Activated CD8-positive, alpha-beta memory T cell treated with anti-CD3 and anti-CD28 coated beads, Interleukin-2, amount 50 U/mL, for 1 hour (primary cell): ENCODE results near the gene OR56A5.
"Not testable (repeated sequence)": the region's sequence is repeated elsewhere in the genome, so short reads cannot be mapped to it uniquely, and the experiment has no call there.

Experiments
- DNase-seq: peaks from one replicate; pipeline ENCODE4 v3.0.0-alpha.2; 2020; ENCODE audit errors: extremely low read depth

OR56A5 gene

DNA sequence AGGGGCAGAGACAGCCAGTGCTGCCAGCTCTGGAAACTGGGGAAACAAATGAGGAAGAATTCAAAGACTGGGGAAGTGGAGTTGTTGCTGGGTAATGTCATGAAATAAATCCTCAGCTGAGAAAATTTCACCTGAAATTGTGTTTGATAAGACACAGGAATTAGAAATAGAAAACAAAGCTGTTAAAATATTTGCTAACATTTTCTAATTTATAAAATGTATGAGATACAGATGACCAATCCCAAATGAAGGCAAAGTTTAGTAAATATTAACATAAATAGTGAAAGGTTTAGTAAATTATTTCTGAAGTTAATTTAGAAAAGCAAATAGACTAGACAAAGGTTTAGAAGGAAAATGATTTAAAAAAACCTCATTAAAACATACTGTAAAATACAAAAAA is at the start of gene OR56A5:
OR56A5 (minus strand) TSS at position 101 of the 400 bp plus-strand sequence; CDS start at position 101, 0 bp downstream.
- DNase-seq, result no peak

DNA sequence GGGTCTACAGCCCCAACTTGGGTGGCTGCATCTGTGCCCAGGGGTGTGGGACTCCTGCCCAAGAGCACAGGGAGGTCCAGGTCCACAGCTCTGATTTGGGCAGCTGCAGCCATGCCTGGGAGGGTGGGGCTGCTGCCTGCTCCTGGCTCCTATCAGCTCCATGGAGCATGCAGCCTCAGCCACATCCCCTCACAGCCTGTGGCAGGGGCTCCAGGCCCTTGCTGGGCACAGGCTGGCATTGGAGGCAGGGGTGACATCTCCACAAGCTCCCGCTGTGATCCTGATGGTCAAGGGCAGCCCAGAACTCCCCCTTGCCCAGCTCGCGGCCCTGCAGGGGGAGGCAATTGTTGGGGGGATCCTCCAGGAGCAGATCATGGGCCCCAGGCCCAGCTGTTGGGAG is 44.7 kb upstream of the OR56A5 start:
- DNase-seq, result no peak

GRCh38 chr11:6012035-6012668 is 43.9 kb upstream of the OR56A5 start:
- no peak for DNase-seq

- no peak for DNase-seq
Measured at GRCh38 chr11:6006846-6007245, 38.6 kb upstream of the OR56A5 start, which contains the start of gene OR56A4. Gene OR56A4 (minus strand): TSS chr11:6006946. CDS start chr11:6002992, 3,954 bp downstream.

DNA sequence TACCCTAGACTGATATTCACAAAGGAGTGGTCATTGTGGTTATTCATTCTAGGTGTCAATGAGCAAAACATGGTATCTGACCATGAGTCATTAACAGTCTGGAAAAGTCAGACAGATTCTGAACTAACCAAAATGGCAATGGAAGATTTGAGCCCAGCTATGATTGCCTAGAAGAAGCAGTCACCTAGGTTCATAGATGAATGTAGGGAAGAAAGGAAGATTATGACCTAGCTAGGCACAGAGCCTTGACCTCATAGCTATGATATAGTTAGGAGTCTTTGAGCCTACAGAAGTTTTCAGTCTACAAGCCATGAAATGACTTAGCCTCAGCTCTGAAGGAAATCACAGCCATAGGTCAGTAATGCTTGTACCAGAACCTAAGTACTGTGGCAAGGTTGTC is 38.1 kb upstream of the OR56A5 start:
- no peak for DNase-seq

- DNase-seq, result no peak
Measured at GRCh38 chr11:6002202-6002699, 34.0 kb upstream of the OR56A5 start.

GRCh38 chr11:5994791-5995190 is 26.5 kb upstream of the OR56A5 start:
- no peak for DNase-seq

DNA sequence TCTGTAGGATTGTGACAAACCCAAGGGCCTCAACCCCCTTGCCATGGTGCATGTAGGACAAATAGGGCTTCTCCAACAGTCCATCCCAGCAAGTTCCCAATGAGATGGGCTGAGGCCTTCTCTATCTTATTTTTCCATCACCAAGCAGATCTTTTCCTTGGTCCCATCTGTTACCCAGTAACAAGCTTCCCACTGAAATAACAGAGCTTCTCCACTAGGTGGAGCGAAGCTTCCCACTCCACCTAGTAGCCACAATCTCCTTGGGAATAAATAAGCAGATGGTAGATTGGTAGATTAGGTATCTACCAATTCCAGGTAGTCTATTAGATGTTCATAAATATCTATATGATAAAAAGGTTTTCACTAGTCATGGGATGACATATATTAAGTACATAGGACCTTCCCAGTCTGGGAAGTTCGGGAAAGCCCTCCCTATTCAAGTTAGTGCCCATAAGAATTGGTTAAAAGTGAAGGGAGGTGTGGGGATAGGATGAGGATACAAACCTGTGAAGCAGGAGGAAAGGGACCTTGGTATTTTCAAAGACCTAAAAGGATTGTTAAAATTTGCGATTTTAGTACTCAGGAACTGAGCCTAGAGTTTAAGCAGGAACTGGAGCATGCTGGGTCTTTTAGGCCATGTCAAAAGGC is 24.4 kb upstream of the OR56A5 start:
- no peak for DNase-seq

DNA sequence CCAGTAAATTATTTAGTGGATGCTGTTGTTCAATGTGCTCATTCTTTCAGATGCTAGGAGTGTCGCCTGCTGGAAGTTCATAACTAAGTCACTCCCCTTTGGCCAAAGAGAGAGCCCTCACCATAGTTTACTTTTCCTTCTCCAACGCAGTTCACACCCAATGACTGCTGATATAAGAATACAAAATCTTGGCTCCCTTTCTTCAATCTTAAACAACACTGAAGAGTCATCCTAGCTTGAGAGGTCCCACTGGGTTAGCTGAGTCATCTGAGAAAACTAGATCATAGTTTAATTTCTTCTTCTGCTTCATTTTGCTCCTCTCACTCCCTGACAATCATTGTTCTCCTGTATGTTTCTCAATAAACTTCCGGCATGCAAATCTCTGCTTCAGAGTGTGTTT is 23.9 kb upstream of the OR56A5 start:
- no peak for DNase-seq

DNA sequence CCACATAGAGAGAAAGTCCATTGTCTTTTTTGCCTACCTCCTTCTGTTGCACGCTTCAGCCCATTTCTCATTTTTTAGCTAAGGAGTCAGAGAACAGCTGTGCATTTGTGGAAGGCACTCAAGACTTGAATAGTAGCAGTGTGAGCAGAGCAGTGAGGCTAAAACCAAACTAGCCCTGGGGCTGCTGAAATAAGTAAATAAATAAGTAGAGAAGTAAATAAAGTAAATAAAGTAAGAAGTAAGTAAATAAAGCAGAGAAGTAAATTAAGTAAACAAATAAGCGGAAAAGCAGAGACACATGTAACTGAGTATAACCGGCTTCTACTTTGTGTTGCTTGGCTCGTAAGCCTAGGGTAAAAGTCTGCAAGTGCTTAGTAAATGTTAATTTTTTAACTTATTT is 20.9 kb upstream of the OR56A5 start:
- no peak for DNase-seq

GRCh38 chr11:5986885-5987284 is 18.6 kb upstream of the OR56A5 start, which contains the start of gene OR52L1:
Gene OR52L1 (minus strand): TSS chr11:5986985. CDS start chr11:5986930, 55 bp downstream.
- DNase-seq, result no peak

DNA sequence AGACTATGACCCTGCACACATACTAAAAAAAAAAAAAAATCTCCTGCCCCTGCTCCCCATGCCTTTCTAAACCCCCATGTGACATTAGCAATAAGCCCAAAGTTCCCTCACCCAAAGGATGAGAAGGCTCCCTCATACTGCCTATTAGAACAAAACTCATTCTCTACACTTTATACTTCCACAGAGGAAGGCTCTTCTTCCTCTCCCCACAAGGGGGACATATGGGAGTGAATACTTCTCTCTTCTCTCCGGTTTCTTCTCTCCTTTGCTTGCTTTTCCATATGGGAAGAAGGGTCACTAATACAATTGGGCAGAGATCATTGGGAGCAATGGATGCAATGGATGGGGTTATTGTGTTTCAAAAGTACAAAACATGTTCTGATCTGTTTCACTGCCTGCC is 15.1 kb upstream of the OR56A5 start:
- no peak for DNase-seq

- no peak for DNase-seq
Measured at GRCh38 chr11:5973530-5973929, 5.2 kb upstream of the OR56A5 start.

DNA sequence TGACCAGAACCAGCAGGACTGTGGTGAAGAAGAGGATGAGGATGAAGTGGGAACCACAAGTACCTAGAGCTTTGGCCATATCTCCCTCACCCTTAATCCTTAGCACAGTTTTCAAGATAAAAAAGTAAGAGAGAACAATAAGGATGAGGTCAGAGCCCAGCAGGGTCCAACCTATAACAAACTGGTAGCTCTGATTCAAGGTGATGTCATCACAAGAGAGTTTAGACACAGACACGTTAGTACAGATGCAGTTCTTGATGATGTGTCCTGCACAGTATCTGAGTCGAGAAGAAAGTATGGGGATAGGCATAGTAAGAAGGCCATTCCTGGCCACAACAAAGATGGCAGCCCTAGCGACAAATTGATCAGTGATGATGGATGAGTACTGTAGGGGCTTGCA is 586 bp downstream of the OR56A5 start:
- DNase-seq, result no peak

DNA sequence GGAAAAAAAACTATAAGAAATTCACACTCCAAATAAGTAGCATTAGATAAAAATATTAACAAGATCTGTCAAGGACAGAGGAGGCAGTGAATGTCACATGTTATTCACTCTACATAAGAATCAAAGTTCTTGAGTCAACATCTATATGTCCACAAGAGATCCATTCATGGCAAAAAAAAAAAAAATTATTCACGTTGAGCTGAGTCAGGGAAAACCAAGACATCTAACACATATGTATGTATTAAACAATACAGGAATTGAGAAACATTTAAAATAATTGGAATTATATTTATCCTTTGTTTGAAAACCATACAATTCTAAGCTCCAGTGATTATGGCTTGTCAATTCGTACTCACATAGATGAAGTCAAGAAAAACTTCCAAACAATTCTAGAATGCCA is 1.3 kb downstream of the OR56A5 start:
- DNase-seq, result no peak

GRCh38 chr11:5960704-5961320 is 7.5 kb downstream of the OR56A5 start:
- DNase-seq, result not testable (repeated sequence)

DNA sequence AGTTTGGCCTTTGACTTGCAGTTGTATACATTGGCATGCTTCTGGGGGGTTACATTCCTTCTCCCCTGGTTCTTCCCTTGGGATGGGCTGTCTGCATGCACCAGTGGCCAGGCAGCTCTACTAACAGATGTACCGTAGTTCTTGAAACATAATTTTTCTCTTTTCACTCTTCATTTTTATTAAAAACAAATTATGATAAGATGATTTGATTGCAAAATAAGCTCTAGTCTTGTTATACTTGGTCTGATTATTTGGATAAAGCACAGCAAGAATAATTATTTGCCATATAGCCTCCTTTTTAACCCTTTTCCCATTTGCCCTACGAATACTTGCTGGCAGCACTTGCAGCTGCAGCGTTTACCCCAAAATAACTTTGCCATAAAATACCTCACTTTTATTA is 12.7 kb downstream of the OR56A5 start:
- DNase-seq, result no peak

DNA sequence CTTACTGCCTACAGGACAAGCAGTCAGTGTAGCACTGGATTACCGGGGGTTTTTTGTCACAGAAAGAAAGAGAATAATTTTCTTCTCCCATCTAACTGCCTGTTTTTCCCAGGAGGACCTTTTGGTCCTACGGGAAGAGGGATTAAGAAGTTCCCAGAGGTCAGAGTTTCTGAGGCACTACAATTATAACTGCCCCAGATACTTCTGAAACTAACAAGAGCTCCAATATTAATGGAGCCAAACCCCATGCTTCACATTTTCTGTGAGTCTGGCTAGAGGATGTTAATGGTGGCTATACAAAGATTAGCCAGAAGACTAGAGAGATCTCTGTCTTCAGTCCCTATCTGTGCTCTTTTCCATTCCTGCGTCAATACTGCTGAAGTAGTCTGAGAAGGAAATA is 26.3 kb downstream of the OR56A5 start, which contains the start of gene OR56A3:
OR56A3 (plus strand) TSS at position 301 of the 400 bp plus-strand sequence. CDS start 5,096 bp downstream, outside the sequence.
- DNase-seq, result no peak

- no peak for DNase-seq
Measured at GRCh38 chr11:5940748-5941147, 27.5 kb downstream of the OR56A5 start.

DNA sequence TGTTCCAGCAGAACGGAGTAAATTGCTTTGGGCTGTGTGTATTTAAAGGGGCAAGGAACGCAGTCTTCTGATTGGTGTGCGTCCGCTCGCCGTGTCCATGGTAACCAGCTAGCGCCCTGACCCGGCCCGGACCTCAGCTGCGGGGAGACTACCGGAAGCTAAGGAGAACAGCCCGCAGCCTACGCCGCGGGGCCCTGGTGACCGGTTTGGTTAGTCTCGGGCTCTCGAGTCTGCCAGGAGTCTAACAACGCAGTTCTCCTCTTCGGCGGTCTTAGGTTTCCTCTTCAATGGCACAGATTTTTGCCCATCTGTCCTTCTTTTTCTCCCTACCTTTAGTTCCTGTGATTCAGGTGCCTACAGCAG is 29.7 kb downstream of the OR56A5 start:
- no peak for DNase-seq

DNA sequence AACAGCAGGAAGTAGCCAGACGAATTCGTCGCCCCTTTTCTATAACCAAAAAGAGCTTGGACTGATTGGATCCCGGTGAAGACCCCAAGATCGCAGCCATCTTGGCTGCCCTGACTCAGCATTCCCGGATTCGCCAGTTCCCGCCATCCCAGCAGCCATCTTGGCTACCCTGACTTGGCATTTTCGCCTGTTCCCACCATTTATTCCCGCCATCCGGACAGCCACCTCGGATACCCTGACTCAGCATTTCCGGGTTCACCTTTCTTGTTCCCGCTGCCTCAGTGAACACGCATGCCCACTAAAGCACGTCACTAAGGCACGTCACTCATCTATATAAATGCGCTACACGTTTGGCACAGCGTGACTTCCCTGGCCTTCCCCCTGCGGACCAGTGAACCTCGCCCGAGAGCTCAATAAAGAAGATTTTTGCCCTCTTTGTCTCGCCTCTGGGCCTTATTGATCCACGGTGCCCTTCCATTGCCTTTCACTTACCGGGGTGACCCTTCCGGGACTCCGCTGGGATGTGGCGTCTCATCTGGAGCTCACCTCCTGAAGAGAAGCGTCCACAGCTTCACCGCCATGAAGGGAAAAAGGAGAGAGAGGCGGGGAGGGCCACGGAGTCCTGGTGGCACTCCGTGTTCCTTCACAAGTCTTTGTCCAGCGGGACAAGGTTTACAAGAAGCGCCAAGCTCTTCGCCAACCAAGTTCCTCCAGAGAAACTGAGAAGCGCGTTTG is 30.3 kb downstream of the OR56A5 start:
- no peak for DNase-seq

DNA sequence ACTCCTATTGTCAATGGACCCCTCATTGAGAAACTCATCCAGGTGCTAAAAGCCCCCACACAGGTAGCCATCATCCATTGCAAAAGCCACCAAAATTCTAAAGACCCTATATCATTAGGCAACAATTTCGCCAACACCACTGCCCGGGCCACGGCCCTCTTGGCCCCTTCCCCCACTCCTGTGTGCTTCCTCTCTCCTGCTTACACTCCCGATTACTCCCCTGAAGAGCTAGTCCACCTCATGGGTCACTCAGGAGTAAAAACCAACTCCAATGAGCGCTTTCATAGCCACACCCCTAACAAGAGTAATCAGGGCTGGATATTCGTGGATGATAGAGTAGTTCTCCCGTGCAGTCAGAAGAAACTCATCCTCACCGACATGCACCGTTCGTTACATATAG is 35.2 kb downstream of the OR56A5 start:
- no peak for DNase-seq
